Measurements from ENCODE around the gene SPACA6.

Gene SPACA6

GRCh38 chr19:51689751-51690453, 3.2 kb upstream of the SPACA6 start:
- DNase-seq = no peak

GRCh38 chr19:51690454-51691073, 2.6 kb upstream of the SPACA6 start:
- DNase-seq = no peak

- no peak for DNase-seq
These were observed 2.0 kb upstream of the SPACA6 start for GRCh38 chr19:51691074-51691583.

GRCh38 chr19:51691584-51692428, 1.3 kb upstream of the SPACA6 start:
- DNase-seq = no peak

GRCh38 chr19:51692468-51692867, 662 bp upstream of the SPACA6 start:
- DNase-seq = no peak

GRCh38 chr19:51693819-51694218, 689 bp downstream of the SPACA6 start:
- no peak for DNase-seq

- DNase-seq = no peak
These were observed 1.4 kb downstream of the SPACA6 start for GRCh38 chr19:51694318-51695085.

- DNase-seq = no peak
These were observed 2.0 kb downstream of the SPACA6 start for GRCh38 chr19:51695088-51695487.

- DNase-seq = no peak
These were observed 2.7 kb downstream of the SPACA6 start for GRCh38 chr19:51695702-51696315.

- no peak for DNase-seq
These were observed 3.5 kb downstream of the SPACA6 start for GRCh38 chr19:51696606-51697005.

- DNase-seq = no peak
These were observed 4.1 kb downstream of the SPACA6 start for GRCh38 chr19:51697169-51697776.

- DNase-seq = no peak
These were observed 5.2 kb downstream of the SPACA6 start for GRCh38 chr19:51698296-51698695.

- no peak for DNase-seq
These were observed 6.0 kb downstream of the SPACA6 start for GRCh38 chr19:51699170-51699569.

GRCh38 chr19:51701468-51702100, 8.5 kb downstream of the SPACA6 start:
- DNase-seq = no peak

GRCh38 chr19:51702103-51702824, 9.1 kb downstream of the SPACA6 start:
- DNase-seq = no peak

GRCh38 chr19:51702825-51703574, 9.9 kb downstream of the SPACA6 start:
- DNase-seq = no peak

- DNase-seq = peak; percentile 94
These were observed 10.7 kb downstream of the SPACA6 start for GRCh38 chr19:51703575-51704515.

GRCh38 chr19:51704626-51705025, 11.5 kb downstream of the SPACA6 start:
- no peak for DNase-seq

GRCh38 chr19:51706296-51706695, 13.2 kb downstream of the SPACA6 start:
- DNase-seq = no peak

Measured in MV-4-11 (cell line).